ENCODE data around the gene PRRG4.
"Not testable (repeated sequence)": the region's sequence is repeated elsewhere in the genome, so short reads cannot be mapped to it uniquely, and the experiment has no call there.

The PRRG4 gene

DNA sequence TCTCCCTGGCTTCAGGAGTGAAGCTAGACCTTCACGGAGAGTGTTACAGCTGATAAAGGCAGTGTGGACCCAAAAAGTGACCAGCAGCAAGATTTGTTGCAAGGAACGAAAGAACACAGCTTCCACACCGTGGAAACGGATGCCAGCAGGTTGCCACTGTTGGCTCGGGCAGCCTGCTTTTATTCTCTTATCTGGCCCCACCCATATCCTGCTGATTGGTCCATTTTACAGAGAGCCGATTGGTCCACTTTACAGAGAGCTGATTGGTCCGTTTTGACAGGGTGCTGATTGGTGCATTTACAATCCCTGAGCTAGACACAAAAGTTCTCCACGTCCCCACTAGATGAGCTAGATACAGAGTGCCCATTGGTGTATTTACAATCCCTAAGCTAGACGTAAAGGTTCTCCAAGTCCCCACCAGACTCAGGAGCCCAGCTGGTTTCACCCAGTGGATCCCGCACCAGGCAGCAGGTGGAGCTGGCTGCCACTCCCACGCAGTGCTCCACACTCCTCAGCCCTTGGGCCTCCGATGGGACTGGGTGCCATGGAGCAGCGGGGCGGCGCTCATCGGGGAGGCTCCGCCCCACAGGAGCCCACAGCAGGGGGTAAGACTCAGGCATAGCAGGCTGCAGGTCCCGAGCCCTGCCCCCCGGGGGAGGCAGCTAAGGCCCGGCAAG is 58.1 kb downstream of the PRRG4 start:
- DNase-seq = not testable (repeated sequence)

- not testable (repeated sequence) for DNase-seq
Observed at GRCh38 chr11:32888384-32888710, 58.6 kb downstream of the PRRG4 start.

GRCh38 chr11:32888805-32889204 is 59.1 kb downstream of the PRRG4 start:
- DNase-seq = peak; percentile 76

- no peak for DNase-seq
Observed at GRCh38 chr11:32890843-32891656, 61.3 kb downstream of the PRRG4 start.

DNA sequence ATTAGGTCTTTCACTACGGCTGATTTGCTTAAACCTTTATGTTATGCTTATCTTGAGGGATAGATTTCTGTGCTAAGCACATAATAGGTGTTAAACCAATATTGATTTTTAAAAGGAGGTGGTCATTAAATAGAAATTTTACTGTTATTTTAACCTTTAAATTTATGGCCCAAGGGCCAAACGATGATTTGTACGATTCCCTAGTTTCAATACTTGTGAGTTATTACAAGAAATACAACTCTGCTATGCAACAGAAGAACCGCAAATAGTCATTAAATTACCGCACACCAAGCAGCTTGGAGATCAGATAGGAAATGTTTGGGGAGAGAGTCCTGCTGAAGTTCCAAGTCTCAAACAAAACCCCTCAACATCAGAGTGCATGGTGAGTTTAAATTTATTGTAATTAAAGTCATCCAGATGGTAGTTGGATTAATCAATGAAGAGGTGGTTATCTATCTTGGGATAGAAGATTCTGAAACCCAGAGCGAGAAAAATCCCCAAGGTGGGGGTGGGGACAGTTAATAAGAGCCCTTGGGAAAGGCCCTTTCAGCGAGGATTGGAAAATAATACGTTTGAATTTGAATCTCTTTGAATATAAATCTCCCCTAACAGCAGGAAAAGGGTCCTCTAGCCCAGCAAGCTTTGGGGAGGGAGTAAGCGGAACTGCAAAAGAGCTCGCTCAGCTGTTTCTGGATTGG is 62.1 kb downstream of the PRRG4 start:
- DNase-seq = no peak

GRCh38 chr11:32892355-32893092 is 62.8 kb downstream of the PRRG4 start, which contains the start of gene QSER1:
QSER1 (plus strand) TSS chr11:32892811; CDS start chr11:32893126, 315 bp downstream.
- DNase-seq = peak; percentile 68

DNA sequence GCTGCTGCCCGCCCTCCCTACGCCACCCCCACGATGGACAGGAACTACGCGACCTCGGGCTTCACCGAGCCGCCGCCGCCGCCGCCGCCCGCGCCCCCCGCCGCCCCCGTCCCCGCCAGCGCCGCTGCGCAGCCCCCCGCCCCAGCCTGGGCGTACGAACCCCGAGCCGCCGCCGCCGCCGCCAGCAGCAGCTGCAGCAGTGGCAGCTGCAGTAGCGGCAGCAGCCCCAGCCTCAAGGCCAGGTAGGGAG is 63.3 kb downstream of the PRRG4 start:
- no peak for DNase-seq

DNA sequence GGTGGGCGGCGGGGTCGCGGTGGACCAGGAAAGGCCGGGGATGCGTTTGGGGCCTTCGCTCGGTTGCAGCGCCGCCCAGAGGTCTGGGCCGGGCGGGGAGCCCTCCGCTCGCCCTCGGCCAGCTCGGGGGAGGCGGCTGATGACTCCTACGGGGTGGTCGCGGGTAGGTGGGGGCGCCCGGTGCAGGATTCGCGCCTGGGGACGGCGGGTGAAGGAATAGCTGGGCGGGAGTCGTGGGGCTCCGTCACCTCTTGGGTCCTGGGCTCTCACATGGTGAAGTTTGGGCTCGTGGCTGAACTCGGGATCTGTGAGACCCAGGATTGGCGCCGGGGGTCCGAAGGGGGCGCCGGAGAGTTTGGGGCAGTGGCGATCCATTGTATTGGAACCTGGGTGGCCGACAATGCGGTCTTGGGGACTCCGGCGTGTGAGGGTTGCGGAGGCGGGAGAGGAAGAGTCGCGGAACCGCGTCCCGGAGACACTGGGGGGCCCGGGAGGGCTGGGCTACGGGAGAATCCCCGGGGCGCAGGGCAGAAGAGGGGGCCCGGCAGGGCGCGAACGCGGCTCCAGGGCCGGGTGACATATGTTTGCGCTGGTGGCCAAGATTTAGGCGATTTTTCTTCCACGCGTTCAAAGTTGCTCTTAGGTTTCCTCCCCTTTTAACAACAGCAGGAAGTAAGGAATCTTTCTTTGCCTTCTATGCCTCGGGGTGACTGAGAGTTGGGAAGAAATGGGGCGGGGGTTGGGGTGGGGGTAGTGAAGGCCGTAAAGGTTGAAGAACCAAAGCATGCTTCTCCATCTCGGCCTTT is 63.8 kb downstream of the PRRG4 start:
- DNase-seq = peak; percentile 40

GRCh38 chr11:32894149-32894827 is 64.6 kb downstream of the PRRG4 start:
- DNase-seq = peak; percentile 84

DNA sequence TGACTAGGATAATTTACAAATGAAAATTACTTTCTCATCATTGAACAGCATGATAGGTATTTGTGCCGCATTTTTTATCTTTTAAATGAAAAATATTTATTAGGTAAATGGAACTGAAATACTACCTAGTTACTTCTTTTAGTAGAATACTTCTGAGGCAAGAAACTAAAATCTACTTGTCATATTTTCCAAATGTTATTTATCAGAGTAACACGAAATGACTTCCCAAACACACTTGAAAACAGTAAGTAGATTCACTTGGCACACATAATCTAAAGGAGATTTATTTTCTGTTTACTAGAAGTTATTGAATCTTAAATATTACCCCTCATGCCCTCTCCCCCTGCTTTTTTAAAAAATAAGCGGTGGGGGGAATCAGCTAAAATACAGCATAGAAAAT is 65.2 kb downstream of the PRRG4 start:
- DNase-seq = no peak

- DNase-seq = no peak
Observed at GRCh38 chr11:32895471-32895870, 65.7 kb downstream of the PRRG4 start.

- no peak for DNase-seq
Observed at GRCh38 chr11:32897103-32897502, 67.4 kb downstream of the PRRG4 start.

GRCh38 chr11:32899438-32899837 is 69.7 kb downstream of the PRRG4 start:
- no peak for DNase-seq

DNA sequence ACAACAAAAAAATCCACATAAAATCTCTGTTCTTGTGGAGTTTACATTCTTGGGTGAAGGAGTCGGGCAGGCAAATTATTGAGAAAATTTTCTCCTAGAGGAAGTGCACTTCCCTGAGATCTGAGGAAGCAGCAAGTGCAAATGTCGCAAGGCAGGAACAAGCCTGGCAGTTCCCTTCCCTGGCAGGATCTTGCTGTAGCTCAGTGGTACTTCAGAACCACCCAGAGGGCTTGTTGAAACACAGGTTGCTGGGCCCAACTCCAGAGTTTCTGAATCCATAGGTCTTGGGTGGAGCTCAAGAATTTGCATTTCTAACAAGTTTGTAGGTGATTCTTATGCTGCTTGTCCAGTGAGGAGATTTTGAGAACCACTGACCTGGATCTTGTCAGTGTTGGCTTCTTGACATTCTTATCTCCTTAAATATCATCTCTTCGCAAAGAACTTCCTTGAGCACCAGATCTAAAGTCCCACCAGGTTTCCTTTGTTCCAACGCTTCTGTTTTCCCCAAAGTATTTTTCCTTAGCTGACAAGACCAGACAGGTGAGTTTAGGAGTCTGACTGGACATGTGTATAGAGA is 72.5 kb downstream of the PRRG4 start:
- no peak for DNase-seq

- no peak for DNase-seq
Observed at GRCh38 chr11:32905028-32905667, 75.4 kb downstream of the PRRG4 start.

Data from HCEC 1CT (cell line).